ENCODE results near the gene BNIPL. TPM values are rescaled to one million over a fixed set of nuclear protein-coding genes. Genes with fewer than 3 reads are reported as not detected.

Gene BNIPL
- total and polyA plus RNA-seq, 2 of the 4 experiments (the other 2 are of a cell fraction): under 0.01 to 0.38 TPM

GRCh38 chr1:151039521-151039920, 3.1 kb downstream of the BNIPL start:
- Histone ChIP-seq H3K9me3 (ENCODE audit: control insufficient read depth, insufficient read depth, low read length) (no peaks in the 10 kb centered on the region), H3K36me3 (ENCODE audit: control insufficient read depth, insufficient read depth, low read length) (peaks cover 7% of the 10 kb centered on the region), H3K18ac (ENCODE audit: low read depth, low read length) (no peak overlapping the region), H3K56ac (ENCODE audit: extremely low read depth, insufficient read depth, low read length) (no peak overlapping the region), H4K5ac (ENCODE audit: low read depth, low read length) (no peak overlapping the region), H3K4me1 (ENCODE audit: control insufficient read depth, insufficient read depth, low read length) (no peaks in the 10 kb centered on the region), H3K23ac (ENCODE audit: low read depth, low read length) (no peak overlapping the region), H3K14ac (replicated peaks; ENCODE audit: low read depth, low read length) (no peak overlapping the region), H2AK5ac (ENCODE audit: low read depth, low read length) (no peak overlapping the region), H3K9ac (ENCODE audit: low read depth, low read length) (no peak overlapping the region), H3K4ac (ENCODE audit: low read depth, low read length) (no peak overlapping the region), H3K4me3 (ENCODE audit: insufficient read depth, low read depth, low read length) (no peak overlapping the region), H3K79me1 (ENCODE audit: low read depth in 1 of 2, low read length in 2 of 2) (no peaks in the 10 kb centered on the region), H2AFZ (replicated peaks; ENCODE audit: low read length, poor library complexity) (no peak overlapping the region), H2BK120ac (ENCODE audit: low read depth, low read length) (no peak overlapping the region), H2BK15ac (ENCODE audit: low read depth, low read length) (no peak overlapping the region), H4K8ac (ENCODE audit: low read depth in 2 of 2, low read length in 2 of 2) (no peak overlapping the region), H4K20me1 (ENCODE audit: insufficient read depth, low read length) (no peaks in the 10 kb centered on the region), H2BK20ac (ENCODE audit: low read depth, low read length) (no peak overlapping the region), H3K4me2 (ENCODE audit: low read depth, low read length) (no peak overlapping the region), H4K91ac (ENCODE audit: insufficient read depth, low read depth, low read length) (no peak overlapping the region), H3K27me3 (ENCODE audit: control insufficient read depth, insufficient read depth, low read length) (no peaks in the 10 kb centered on the region), H2BK5ac (ENCODE audit: low read depth, low read length, poor library complexity, severe bottlenecking) (no peak overlapping the region), H2AK9ac (replicated peaks; ENCODE audit: low read depth, low read length, poor library complexity) (no peak overlapping the region), H3K27ac (ENCODE audit: insufficient read depth, low read length) (no peak overlapping the region), H3K9me1 (ENCODE audit: insufficient read depth, low read length) (no peaks in the 10 kb centered on the region)
- in situ Hi-C loops (cut with MboI; ENCODE audit: low sequenced_read_pairs): loop anchor here (10.0 kb wide), 1 partner anchor 65 kb away; the partner anchor contains the start of gene CERS2
- ChIA-PET POLR2A (ENCODE audit: unreplicated experiment) (no interaction called here), CTCF (interaction anchor here (0.7 kb wide), 1 partner anchor 91 kb away, joined by 3 read pairs; no protein-coding TSS in a partner anchor)
- no peak for TF ChIP-seq FOS (IDR thresholded peaks at IDR 0.05; ENCODE audit: low read depth, low read length)
- TF ChIP-seq BHLHE40 (IDR thresholded peaks at IDR 0.05; ENCODE audit: low read depth, low read length): no peak
- no peak for TF ChIP-seq MAZ (IDR thresholded peaks at IDR 0.05; ENCODE audit: borderline replicate concordance, low read depth, low read length)
- TF ChIP-seq, protein P1, sequence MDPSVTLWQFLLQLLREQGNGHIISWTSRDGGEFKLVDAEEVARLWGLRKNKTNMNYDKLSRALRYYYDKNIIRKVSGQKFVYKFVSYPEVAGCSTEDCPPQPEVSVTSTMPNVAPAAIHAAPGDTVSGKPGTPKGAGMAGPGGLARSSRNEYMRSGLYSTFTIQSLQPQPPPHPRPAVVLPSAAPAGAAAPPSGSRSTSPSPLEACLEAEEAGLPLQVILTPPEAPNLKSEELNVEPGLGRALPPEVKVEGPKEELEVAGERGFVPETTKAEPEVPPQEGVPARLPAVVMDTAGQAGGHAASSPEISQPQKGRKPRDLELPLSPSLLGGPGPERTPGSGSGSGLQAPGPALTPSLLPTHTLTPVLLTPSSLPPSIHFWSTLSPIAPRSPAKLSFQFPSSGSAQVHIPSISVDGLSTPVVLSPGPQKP (IDR thresholded peaks at IDR 0.05; ENCODE audit: borderline replicate concordance, low read depth, low read length): no peak
- TF ChIP-seq POLR2A (IDR thresholded peaks at IDR 0.05; ENCODE audit: low read depth, low read length): no peak
- no peak for TF ChIP-seq RAD21 (IDR thresholded peaks at IDR 0.05; ENCODE audit: low read length)
- TF ChIP-seq, protein P2, sequence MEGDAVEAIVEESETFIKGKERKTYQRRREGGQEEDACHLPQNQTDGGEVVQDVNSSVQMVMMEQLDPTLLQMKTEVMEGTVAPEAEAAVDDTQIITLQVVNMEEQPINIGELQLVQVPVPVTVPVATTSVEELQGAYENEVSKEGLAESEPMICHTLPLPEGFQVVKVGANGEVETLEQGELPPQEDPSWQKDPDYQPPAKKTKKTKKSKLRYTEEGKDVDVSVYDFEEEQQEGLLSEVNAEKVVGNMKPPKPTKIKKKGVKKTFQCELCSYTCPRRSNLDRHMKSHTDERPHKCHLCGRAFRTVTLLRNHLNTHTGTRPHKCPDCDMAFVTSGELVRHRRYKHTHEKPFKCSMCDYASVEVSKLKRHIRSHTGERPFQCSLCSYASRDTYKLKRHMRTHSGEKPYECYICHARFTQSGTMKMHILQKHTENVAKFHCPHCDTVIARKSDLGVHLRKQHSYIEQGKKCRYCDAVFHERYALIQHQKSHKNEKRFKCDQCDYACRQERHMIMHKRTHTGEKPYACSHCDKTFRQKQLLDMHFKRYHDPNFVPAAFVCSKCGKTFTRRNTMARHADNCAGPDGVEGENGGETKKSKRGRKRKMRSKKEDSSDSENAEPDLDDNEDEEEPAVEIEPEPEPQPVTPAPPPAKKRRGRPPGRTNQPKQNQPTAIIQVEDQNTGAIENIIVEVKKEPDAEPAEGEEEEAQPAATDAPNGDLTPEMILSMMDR (conservative IDR thresholded peaks at IDR 0.05; ENCODE audit: low read depth, low read length): no peak
- no peak for TF ChIP-seq RCOR1 (IDR thresholded peaks at IDR 0.05; ENCODE audit: insufficient replicate concordance, low read length)
- no peak for TF ChIP-seq RFX5 (IDR thresholded peaks at IDR 0.05; ENCODE audit: low read depth, low read length)
- no peak for TF ChIP-seq NFE2L2 (IDR thresholded peaks at IDR 0.05; ENCODE audit: low read depth, low read length)
- TF ChIP-seq CHD1 (IDR thresholded peaks at IDR 0.05; ENCODE audit: low read depth, low read length): no peak
- no peak for TF ChIP-seq SMC3 (IDR thresholded peaks at IDR 0.05; ENCODE audit: low read depth, low read length)
- no peak for TF ChIP-seq MXI1 (IDR thresholded peaks at IDR 0.05; ENCODE audit: borderline replicate concordance, low read depth, low read length)
- TF ChIP-seq, protein P3, sequence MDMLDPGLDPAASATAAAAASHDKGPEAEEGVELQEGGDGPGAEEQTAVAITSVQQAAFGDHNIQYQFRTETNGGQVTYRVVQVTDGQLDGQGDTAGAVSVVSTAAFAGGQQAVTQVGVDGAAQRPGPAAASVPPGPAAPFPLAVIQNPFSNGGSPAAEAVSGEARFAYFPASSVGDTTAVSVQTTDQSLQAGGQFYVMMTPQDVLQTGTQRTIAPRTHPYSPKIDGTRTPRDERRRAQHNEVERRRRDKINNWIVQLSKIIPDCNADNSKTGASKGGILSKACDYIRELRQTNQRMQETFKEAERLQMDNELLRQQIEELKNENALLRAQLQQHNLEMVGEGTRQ (IDR thresholded peaks at IDR 0.05; ENCODE audit: low read depth, low read length): no peak
- TF ChIP-seq MAFK (IDR thresholded peaks at IDR 0.05; ENCODE audit: low read depth, low read length): no peak
- TF ChIP-seq CEBPB (IDR thresholded peaks at IDR 0.05; ENCODE audit: low read depth, low read length): no peak
- 90% methylated on average over 1 of the region's 3 CpGs; no CpG with 5 or more reads in 1 of the 2 experiments for WGBS, 2 experiments (ENCODE audit: extremely low coverage in 2 of 2, insufficient read length in 1 of 2)
- intact Hi-C loops (cut with micrococcal nuclease): no loop called here
- BruUV-seq (replicated peaks): no TSS peak
- no peak for DNase-seq
- dilution Hi-C loops (cut with HindIII; ENCODE audit: low sequenced_read_pairs, unreplicated experiment): no loop called here
- no peak for ATAC-seq (ENCODE audit: low read depth)
